ENCODE results near the gene TNIP2.
"Not testable (repeated sequence)": the region's sequence is repeated elsewhere in the genome, so short reads cannot be mapped to it uniquely, and the experiment has no call there.

Gene TNIP2

GRCh38 chr4:2733001-2733843, 22.9 kb downstream of the TNIP2 start:
- no peak for FAIRE-seq
- no peak for TF ChIP-seq TAF1 (IDR thresholded peaks at IDR 0.05; ENCODE audit: borderline replicate concordance, low read depth, low read length)
- peak; percentile 53; the same call in 1 of the 2 replicates for TF ChIP-seq POLR2AphosphoS5 (IDR thresholded peaks at IDR 0.05; ENCODE audit: low read depth, low read length)

GRCh38 chr4:2732526-2732925, 23.6 kb downstream of the TNIP2 start:
- TF ChIP-seq POLR2A (IDR thresholded peaks at IDR 0.05; ENCODE audit: low read depth, low read length) (no peak), TAF1 (IDR thresholded peaks at IDR 0.05; ENCODE audit: borderline replicate concordance, low read depth, low read length) (no peak), POLR2AphosphoS5 (IDR thresholded peaks at IDR 0.05; ENCODE audit: low read depth, low read length) (no peak)
- FAIRE-seq (no peak), DNase-seq (ENCODE audit: insufficient read length) (no peak)

More at GRCh38 chr4:2733001-2733843, 22.9 kb downstream of the TNIP2 start:
- DNase-seq (ENCODE audit: insufficient read length), result no peak

GRCh38 chr4:2731907-2732317, 24.2 kb downstream of the TNIP2 start:
- TF ChIP-seq POLR2AphosphoS5 (IDR thresholded peaks at IDR 0.05; ENCODE audit: low read depth, low read length) (no peak), TAF1 (IDR thresholded peaks at IDR 0.05; ENCODE audit: borderline replicate concordance, low read depth, low read length) (no peak), POLR2A (IDR thresholded peaks at IDR 0.05; ENCODE audit: low read depth, low read length) (no peak)
- DNase-seq (ENCODE audit: insufficient read length) (no peak), FAIRE-seq (no peak)

GRCh38 chr4:2729533-2729875, 26.6 kb downstream of the TNIP2 start:
- TF ChIP-seq POLR2AphosphoS5 (IDR thresholded peaks at IDR 0.05; ENCODE audit: low read depth, low read length), result no peak
- TF ChIP-seq TAF1 (IDR thresholded peaks at IDR 0.05; ENCODE audit: borderline replicate concordance, low read depth, low read length), result no peak
- no peak for TF ChIP-seq POLR2A (IDR thresholded peaks at IDR 0.05; ENCODE audit: low read depth, low read length)
- DNase-seq (ENCODE audit: insufficient read length) (no peak), FAIRE-seq (no peak)

- no peak for TF ChIP-seq POLR2AphosphoS5 (IDR thresholded peaks at IDR 0.05; ENCODE audit: low read depth, low read length)
- no peak for TF ChIP-seq TAF1 (IDR thresholded peaks at IDR 0.05; ENCODE audit: borderline replicate concordance, low read depth, low read length)
- no peak for TF ChIP-seq POLR2A (IDR thresholded peaks at IDR 0.05; ENCODE audit: low read depth, low read length)
- DNase-seq (ENCODE audit: insufficient read length), result no peak
- FAIRE-seq, result no peak
These were observed 27.2 kb downstream of the TNIP2 start for GRCh38 chr4:2728806-2729532.

GRCh38 chr4:2728221-2728620, 27.9 kb downstream of the TNIP2 start:
- no peak for DNase-seq (ENCODE audit: insufficient read length)
- no peak for TF ChIP-seq POLR2A (IDR thresholded peaks at IDR 0.05; ENCODE audit: low read depth, low read length)
- no peak for TF ChIP-seq POLR2AphosphoS5 (IDR thresholded peaks at IDR 0.05; ENCODE audit: low read depth, low read length)
- no peak for TF ChIP-seq TAF1 (IDR thresholded peaks at IDR 0.05; ENCODE audit: borderline replicate concordance, low read depth, low read length)
- FAIRE-seq, result no peak

- not testable (repeated sequence) for DNase-seq (ENCODE audit: insufficient read length); FAIRE-seq
These were observed 29.3 kb downstream of the TNIP2 start for GRCh38 chr4:2726881-2727280.

GRCh38 chr4:2725380-2725779, 30.8 kb downstream of the TNIP2 start:
- FAIRE-seq (no peak), DNase-seq (ENCODE audit: insufficient read length) (no peak)
- no peak for TF ChIP-seq POLR2A (IDR thresholded peaks at IDR 0.05; ENCODE audit: low read depth, low read length)
- no peak for TF ChIP-seq POLR2AphosphoS5 (IDR thresholded peaks at IDR 0.05; ENCODE audit: low read depth, low read length)
- TF ChIP-seq TAF1 (IDR thresholded peaks at IDR 0.05; ENCODE audit: borderline replicate concordance, low read depth, low read length), result no peak

- TF ChIP-seq POLR2A (IDR thresholded peaks at IDR 0.05; ENCODE audit: low read depth, low read length) (no peak), POLR2AphosphoS5 (IDR thresholded peaks at IDR 0.05; ENCODE audit: low read depth, low read length) (no peak), TAF1 (IDR thresholded peaks at IDR 0.05; ENCODE audit: borderline replicate concordance, low read depth, low read length) (no peak)
- DNase-seq (ENCODE audit: insufficient read length) (no peak), FAIRE-seq (no peak)
These were observed 32.4 kb downstream of the TNIP2 start for GRCh38 chr4:2723751-2724150.

GRCh38 chr4:2722033-2722432, 34.1 kb downstream of the TNIP2 start:
- no peak for DNase-seq (ENCODE audit: insufficient read length)
- no peak for FAIRE-seq
- no peak; the same call in 1 of the 2 replicates for TF ChIP-seq POLR2AphosphoS5 (IDR thresholded peaks at IDR 0.05; ENCODE audit: low read depth, low read length)
- no peak for TF ChIP-seq TAF1 (IDR thresholded peaks at IDR 0.05; ENCODE audit: borderline replicate concordance, low read depth, low read length)
- TF ChIP-seq POLR2A (IDR thresholded peaks at IDR 0.05; ENCODE audit: low read depth, low read length), result no peak

- FAIRE-seq (no peak), DNase-seq (ENCODE audit: insufficient read length) (no peak)
- TF ChIP-seq TAF1 (IDR thresholded peaks at IDR 0.05; ENCODE audit: borderline replicate concordance, low read depth, low read length), result no peak
- TF ChIP-seq POLR2AphosphoS5 (IDR thresholded peaks at IDR 0.05; ENCODE audit: low read depth, low read length), result no peak
- no peak for TF ChIP-seq POLR2A (IDR thresholded peaks at IDR 0.05; ENCODE audit: low read depth, low read length)
These were observed 34.5 kb downstream of the TNIP2 start for GRCh38 chr4:2721586-2721985.

GRCh38 chr4:2716236-2716635, 39.9 kb downstream of the TNIP2 start:
- DNase-seq (ENCODE audit: insufficient read length) (no peak), FAIRE-seq (no peak)
- no peak for TF ChIP-seq TAF1 (IDR thresholded peaks at IDR 0.05; ENCODE audit: borderline replicate concordance, low read depth, low read length)
- no peak for TF ChIP-seq POLR2AphosphoS5 (IDR thresholded peaks at IDR 0.05; ENCODE audit: low read depth, low read length)
- no peak for TF ChIP-seq POLR2A (IDR thresholded peaks at IDR 0.05; ENCODE audit: low read depth, low read length)

All from GM12892 (cell line).